Liver (tissue), 9 donors: Measurements from ENCODE around the gene SRGAP3. TPM values are rescaled to one million over a fixed set of nuclear protein-coding genes. Genes with fewer than 3 reads are reported as not detected.

Experiments used
- DNase-seq: peaks from one replicate; pipeline ENCODE4 v3.0.0-alpha.2; 2017; ENCODE audit warnings: low spot score
- H3K27ac ChIP-seq, 2 donors: one replicate each; pipeline ENCODE4 v1.7.0; 2013; ENCODE audit warnings: inconsistent platforms in 2 of 2, low read length in 2 of 2, control low read depth in 1 of 2, low read depth in 1 of 2, mild to moderate bottlenecking in 1 of 2
- H3K27me3 ChIP-seq, 4 donors: one replicate each; pipeline versions ENCODE4 v1.6.1 to v1.7.0; 2013; ENCODE audit warnings: low read length in 3 of 4, inconsistent platforms in 1 of 4, mild to moderate bottlenecking in 1 of 4, moderate library complexity in 1 of 4; ENCODE audit not compliant: control insufficient read depth in 4 of 4, insufficient read depth in 4 of 4
- H3K36me3 ChIP-seq, 4 donors: one replicate each; pipeline versions ENCODE4 v1.6.1 to v1.7.0; 2013; ENCODE audit warnings: low read length in 3 of 4, mild to moderate bottlenecking in 3 of 4, low read depth in 1 of 4, moderate library complexity in 1 of 4; ENCODE audit not compliant: control insufficient read depth in 4 of 4, insufficient read depth in 3 of 4
- H3K4me1 ChIP-seq, 4 donors: one replicate each; pipeline versions ENCODE4 v1.6.1 to v1.7.0; 2013; ENCODE audit warnings: low read length in 3 of 4, mild to moderate bottlenecking in 3 of 4, moderate library complexity in 1 of 4; ENCODE audit not compliant: control insufficient read depth in 4 of 4, insufficient read depth in 4 of 4
- H3K4me3 ChIP-seq, 3 donors: one replicate each; pipeline versions ENCODE4 v1.6.1 to v1.7.0; 2013; ENCODE audit warnings: low read length in 3 of 3, control low read depth in 1 of 3, low read depth in 1 of 3, mild to moderate bottlenecking in 1 of 3
- H3K9ac ChIP-seq, 2 donors: one replicate each; pipeline ENCODE4 v1.7.0; 2013; ENCODE audit warnings: low read length in 2 of 2, mild to moderate bottlenecking in 2 of 2, moderate library complexity in 2 of 2, control low read depth in 1 of 2, low read depth in 1 of 2
- H3K9me3 ChIP-seq, 4 donors: one replicate each; pipeline versions ENCODE4 v1.6.1 to v1.7.0; 2013; ENCODE audit warnings: low read length in 3 of 4; ENCODE audit not compliant: control insufficient read depth in 4 of 4
- FOXA1 ChIP-seq: IDR thresholded peaks from 2 replicates; pipeline ENCODE4 v1.6.1; 2016; ENCODE audit warnings: antibody characterized with exemption
- FOXA2 ChIP-seq: IDR thresholded peaks from 2 replicates; pipeline ENCODE4 v1.6.1; 2016; ENCODE audit warnings: antibody characterized with exemption
- GABPA ChIP-seq, 2 donors: IDR thresholded peaks in 1 of 2; conservative IDR thresholded peaks in 1 of 2; 2 replicates each; pipeline ENCODE4 v1.6.1; 2016; ENCODE audit warnings: antibody characterized with exemption in 2 of 2, mild to moderate bottlenecking in 1 of 2, moderate library complexity in 1 of 2
- JUND ChIP-seq, 2 donors: IDR thresholded peaks; 2 replicates each; pipeline ENCODE4 v1.6.1; 2016; ENCODE audit warnings: antibody characterized with exemption in 2 of 2
- MAX ChIP-seq: IDR thresholded peaks from 2 replicates; pipeline ENCODE4 v1.6.1; 2016; ENCODE audit warnings: antibody characterized with exemption
- NR2F2 ChIP-seq: IDR thresholded peaks from 2 replicates; pipeline ENCODE4 v1.6.1; 2016; ENCODE audit warnings: antibody characterized with exemption
- RAD21 ChIP-seq, 2 donors: IDR thresholded peaks; 2 replicates each; pipeline ENCODE4 v1.6.1; 2016; ENCODE audit warnings: antibody characterized with exemption in 2 of 2, mild to moderate bottlenecking in 2 of 2
- RXRA ChIP-seq, 2 donors: IDR thresholded peaks; 2 replicates each; pipeline ENCODE4 v1.6.1; 2017 to 2018; ENCODE audit warnings: antibody characterized with exemption in 2 of 2, mild to moderate bottlenecking in 1 of 2
- SP1 ChIP-seq: IDR thresholded peaks from 2 replicates; pipeline ENCODE4 v1.6.1; 2018; ENCODE audit warnings: antibody characterized with exemption, mild to moderate bottlenecking
- TAF1 ChIP-seq: conservative IDR thresholded peaks from 2 replicates; pipeline ENCODE4 v1.6.1; 2016; ENCODE audit warnings: antibody characterized with exemption, mild to moderate bottlenecking
- YY1 ChIP-seq: IDR thresholded peaks from 2 replicates; pipeline ENCODE4 v1.6.1; 2016; ENCODE audit warnings: antibody characterized with exemption, mild to moderate bottlenecking
- WGBS: extraction: QIAGEN DNeasy Blood & Tissue Kit; methylation state at CpG from one replicate; pipeline ENCODE4 v1.1.7; 2013; 5-methylcytosine and 5-hydroxymethylcytosine counted together
- polyA plus RNA-seq, 2 donors: library from polyadenylated mRNA; stranded (reverse) in 1 of 2; unstranded in 1 of 2; fragments of 200-250 nt in 1 of 2; fragments of >200 nt in 1 of 2; fragmentation: Nextera tagmentation in 1 of 2; extraction: Ambion mirVana in 1 of 2; gene quantifications; one replicate each; pipeline versions ENCODE4 v1.2.1 to v1.2.3, GENCODE V29; 2013 to 2015
- total RNA-seq, 2 donors: library from RNA; depleted of rRNA; stranded (reverse); fragments of >200 nt; gene quantifications; one replicate each; pipeline ENCODE4 v1.2.3, GENCODE V29; 2014
- TF ChIP-seq, protein P1 (sequence below): IDR thresholded peaks from 2 replicates; pipeline ENCODE4 v1.6.1; 2016; ENCODE audit warnings: antibody characterized with exemption
- TF ChIP-seq, protein P2 (sequence below): fragments of 150-350 bp; IDR thresholded peaks from 2 replicates; pipeline ENCODE4 v1.5.1; 2017; ENCODE audit warnings: improper control_type of control experiment, low read depth, low read length; ENCODE audit not compliant: missing input control
- donor health status: healthy.
- donor health status: healthy.
- donor health status: healthy.
- donor health status: healthy.
- donor health status: healthy.

Gene SRGAP3
- total and polyA plus RNA-seq, 4 donors: 0.61 to 4.2 (median 1.6) TPM

- Histone ChIP-seq H3K9ac (no peak overlapping the region), H3K4me1 (no peaks in the 10 kb centered on the region), H3K27ac (no peak overlapping the region), H3K9me3 (peaks cover 0 to 4% (median 2%) of the 10 kb centered on the region in 4 donors), H3K27me3 (no peaks in the 10 kb centered on the region), H3K36me3 (no peaks in the 10 kb centered on the region), H3K4me3 (no peak overlapping the region)
- DNase-seq: no peak
- TF ChIP-seq MAX: no peak
- no peak for TF ChIP-seq RAD21 (IDR thresholded peaks at IDR 0.05)
- TF ChIP-seq, protein P1, sequence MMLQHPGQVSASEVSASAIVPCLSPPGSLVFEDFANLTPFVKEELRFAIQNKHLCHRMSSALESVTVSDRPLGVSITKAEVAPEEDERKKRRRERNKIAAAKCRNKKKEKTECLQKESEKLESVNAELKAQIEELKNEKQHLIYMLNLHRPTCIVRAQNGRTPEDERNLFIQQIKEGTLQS: no peak
- no peak for TF ChIP-seq YY1
- 85% methylated on average over 14 of the region's 14 CpGs for WGBS
Observed at GRCh38 chr3:9153904-9154619, 95.4 kb downstream of the SRGAP3 start.

DNA sequence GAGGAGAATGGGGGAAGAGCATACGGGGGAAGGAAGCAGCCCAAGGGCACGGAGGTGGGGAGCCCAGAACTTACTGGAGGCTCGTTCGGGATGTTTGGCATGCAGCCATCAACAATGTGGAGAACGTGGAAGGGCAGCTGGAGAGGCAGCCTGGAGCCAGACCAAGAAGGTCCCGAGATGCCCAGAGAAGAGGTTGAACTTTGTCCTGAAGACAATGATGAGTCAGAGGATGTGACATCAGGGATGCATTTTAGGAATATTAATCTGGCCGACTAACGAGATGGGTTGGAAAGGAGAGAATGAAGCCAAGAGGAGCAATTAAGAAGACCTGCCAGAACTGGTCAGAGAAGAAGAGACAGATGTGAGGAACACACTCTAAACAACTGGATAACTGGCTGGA, 98.2 kb downstream of the SRGAP3 start:
- no peak for DNase-seq
- Histone ChIP-seq H3K9ac (no peak overlapping the region), H3K27ac (no peak overlapping the region), H3K9me3 (peaks cover 0 to 4% (median 2%) of the 10 kb centered on the region in 4 donors), H3K36me3 (no peaks in the 10 kb centered on the region), H3K27me3 (no peaks in the 10 kb centered on the region), H3K4me3 (no peak overlapping the region), H3K4me1 (no peaks in the 10 kb centered on the region)
- TF ChIP-seq FOXA1 (no peak), GABPA (IDR thresholded peaks at IDR 0.05 in 1 of 2, conservative IDR thresholded peaks at IDR 0.05 in 1 of 2) (no peak), YY1 (no peak), FOXA2 (no peak), TAF1 (no peak), JUND (IDR thresholded peaks at IDR 0.05) (no peak), SP1 (no peak), RAD21 (IDR thresholded peaks at IDR 0.05) (no peak), MAX (no peak), RXRA (IDR thresholded peaks at IDR 0.05) (no peak)
- TF ChIP-seq, protein P2, sequence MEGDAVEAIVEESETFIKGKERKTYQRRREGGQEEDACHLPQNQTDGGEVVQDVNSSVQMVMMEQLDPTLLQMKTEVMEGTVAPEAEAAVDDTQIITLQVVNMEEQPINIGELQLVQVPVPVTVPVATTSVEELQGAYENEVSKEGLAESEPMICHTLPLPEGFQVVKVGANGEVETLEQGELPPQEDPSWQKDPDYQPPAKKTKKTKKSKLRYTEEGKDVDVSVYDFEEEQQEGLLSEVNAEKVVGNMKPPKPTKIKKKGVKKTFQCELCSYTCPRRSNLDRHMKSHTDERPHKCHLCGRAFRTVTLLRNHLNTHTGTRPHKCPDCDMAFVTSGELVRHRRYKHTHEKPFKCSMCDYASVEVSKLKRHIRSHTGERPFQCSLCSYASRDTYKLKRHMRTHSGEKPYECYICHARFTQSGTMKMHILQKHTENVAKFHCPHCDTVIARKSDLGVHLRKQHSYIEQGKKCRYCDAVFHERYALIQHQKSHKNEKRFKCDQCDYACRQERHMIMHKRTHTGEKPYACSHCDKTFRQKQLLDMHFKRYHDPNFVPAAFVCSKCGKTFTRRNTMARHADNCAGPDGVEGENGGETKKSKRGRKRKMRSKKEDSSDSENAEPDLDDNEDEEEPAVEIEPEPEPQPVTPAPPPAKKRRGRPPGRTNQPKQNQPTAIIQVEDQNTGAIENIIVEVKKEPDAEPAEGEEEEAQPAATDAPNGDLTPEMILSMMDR: no peak
- 91% methylated on average over 8 of the region's 8 CpGs for WGBS

DNA sequence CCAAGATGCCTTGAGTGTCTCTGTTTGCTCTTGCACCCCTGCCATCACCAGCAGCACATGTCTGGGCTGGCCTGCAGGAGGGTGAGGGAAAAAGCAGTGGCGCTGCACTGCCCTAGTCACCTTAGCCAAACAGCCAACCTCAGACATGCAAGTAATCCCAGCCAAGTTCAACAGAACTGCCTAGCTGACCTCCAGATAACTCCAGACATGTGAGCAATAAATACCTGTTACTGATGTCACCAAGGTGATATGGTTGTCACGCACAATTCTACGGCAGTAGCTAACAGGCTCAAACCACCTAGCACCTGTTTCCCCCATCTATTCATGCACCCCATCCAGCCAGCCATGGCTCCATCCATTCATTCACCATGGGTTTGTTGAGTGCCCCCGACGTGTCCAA, 99.9 kb downstream of the SRGAP3 start:
- no peak for DNase-seq
- Histone ChIP-seq H3K9ac (no peak overlapping the region), H3K9me3 (peaks cover 0 to 4% (median 2%) of the 10 kb centered on the region in 4 donors), H3K36me3 (no peaks in the 10 kb centered on the region), H3K4me3 (no peak overlapping the region), H3K27me3 (no peaks in the 10 kb centered on the region), H3K27ac (no peak overlapping the region), H3K4me1 (no peaks in the 10 kb centered on the region)
- 88% methylated on average over 5 of the region's 5 CpGs for WGBS
- TF ChIP-seq FOXA1 (no peak), GABPA (IDR thresholded peaks at IDR 0.05 in 1 of 2, conservative IDR thresholded peaks at IDR 0.05 in 1 of 2) (no peak), NR2F2 (no peak)
